GM23248 (cell line): ENCODE measurements around the gene CDC42SE2.

Experiments
- EZH2 ChIP-seq: fragments of 200-600 bp; sonication (generic); IDR thresholded peaks from 2 replicates; pipeline ENCODE4 v1.6.1; 2018; ENCODE audit warnings: antibody characterized with exemption, mild to moderate bottlenecking; ENCODE audit not compliant: insufficient read depth, poor library complexity, severe bottlenecking
- EZH2phosphoT487 ChIP-seq: fragments of 200-600 bp; sonication (generic); IDR thresholded peaks from 2 replicates; pipeline ENCODE4 v1.6.1; 2018; ENCODE audit warnings: antibody characterized with exemption, moderate library complexity, mild to moderate bottlenecking, low read depth; ENCODE audit not compliant: insufficient read depth

- TF ChIP-seq EZH2 (no peak), EZH2phosphoT487 (no peak)
These were observed 42.1 kb downstream of the CDC42SE2 start for GRCh38 chr5:131305906-131306305.
